SW 1271 (cell line): ENCODE measurements around the gene SERHL2.
A peak's percentile ranks its signal among the peaks of the same experiment; 100 is the strongest.
"Not testable (repeated sequence)": the region's sequence is repeated elsewhere in the genome, so short reads cannot be mapped to it uniquely, and the experiment has no call there.

Source experiments
- DNase-seq, 2 experiments: peaks; one replicate each; lab custom pipeline; 2025; lab: John Stamatoyannopoulos, UW

SERHL2 gene

GRCh38 chr22:42553475-42554361, at the start of gene SERHL2:
TSS of gene SERHL2 (plus strand) at chr22:42553956. CDS start at chr22:42554021, 65 bp downstream.
- peak in 1 of 2 experiments; percentile 60 for DNase-seq

- not testable (repeated sequence) for DNase-seq
Observed at GRCh38 chr22:42508327-42508974, 45.3 kb upstream of the SERHL2 start.

- not testable (repeated sequence) for DNase-seq
Observed at GRCh38 chr22:42508975-42509364, 44.8 kb upstream of the SERHL2 start.

- no peak for DNase-seq
Observed at GRCh38 chr22:42509548-42509947, 44.2 kb upstream of the SERHL2 start.

- no peak for DNase-seq
Observed at GRCh38 chr22:42511401-42511891, 42.3 kb upstream of the SERHL2 start.

- DNase-seq: peak in 1 of 2 experiments; percentile 6
Observed at GRCh38 chr22:42512273-42512990, 41.3 kb upstream of the SERHL2 start.

- DNase-seq: not testable (repeated sequence)
Observed at GRCh38 chr22:42514331-42514730, 39.4 kb upstream of the SERHL2 start.

- DNase-seq: not testable (repeated sequence)
Observed at GRCh38 chr22:42515304-42515703, 38.5 kb upstream of the SERHL2 start.

GRCh38 chr22:42515896-42516295, 37.9 kb upstream of the SERHL2 start:
- DNase-seq: no peak

- not testable (repeated sequence) for DNase-seq
Observed at GRCh38 chr22:42517103-42517502, 36.7 kb upstream of the SERHL2 start.

GRCh38 chr22:42518638-42519524, 34.9 kb upstream of the SERHL2 start:
- DNase-seq: not testable (repeated sequence)

- peak in 1 of 2 experiments; percentile 24 for DNase-seq
Observed at GRCh38 chr22:42519525-42520401, 34.0 kb upstream of the SERHL2 start, which contains the start of gene RRP7A. TSS of gene RRP7A (minus strand) at chr22:42519796. CDS start at chr22:42519786, 10 bp downstream.

GRCh38 chr22:42521228-42521546, 32.6 kb upstream of the SERHL2 start:
- DNase-seq: no peak

GRCh38 chr22:42522546-42522945, 31.2 kb upstream of the SERHL2 start:
- DNase-seq: no peak

GRCh38 chr22:42528591-42529307, 25.0 kb upstream of the SERHL2 start:
- no peak for DNase-seq

GRCh38 chr22:42529435-42529834, 24.3 kb upstream of the SERHL2 start:
- DNase-seq: not testable (repeated sequence)

GRCh38 chr22:42531401-42532084, 22.2 kb upstream of the SERHL2 start:
- not testable (repeated sequence) for DNase-seq

GRCh38 chr22:42533638-42533977, 20.1 kb upstream of the SERHL2 start:
- DNase-seq: no peak
